Psoas muscle (tissue), 8 donors: ENCODE results near the gene TLCD3B. TPM values are rescaled to one million over a fixed set of nuclear protein-coding genes. Genes with fewer than 3 reads are reported as not detected.

ENCODE experiments used
- ATAC-seq, 4 donors: fragments of 200-7000 bp; cut with Tn5 transposase; one replicate each; pipeline ENCODE4 v1.9.1; 2020; ENCODE audit warnings: moderate library complexity in 3 of 4, mild to moderate bottlenecking in 2 of 4
- DNase-seq, 2 donors: peaks; one replicate each; pipeline ENCODE4 v3.0.0-alpha.2; 2020
- H3K27ac ChIP-seq: fragments of 200-600 bp; one replicate; pipeline ENCODE4 v1.8.0; 2022
- H3K27me3 ChIP-seq, 3 donors: fragments of 200-600 bp in 1 of 3; one replicate each; pipeline versions ENCODE4 v1.6.1 to v1.8.0; 2013 to 2022; ENCODE audit warnings: low read length in 2 of 3, mild to moderate bottlenecking in 2 of 3, moderate library complexity in 1 of 3; ENCODE audit not compliant: insufficient read depth in 3 of 3
- H3K36me3 ChIP-seq, 2 donors: fragments of 200-600 bp in 1 of 2; one replicate each; pipeline versions ENCODE4 v1.6.1 to v1.8.0; 2013 to 2022; ENCODE audit warnings: low read depth in 1 of 2, mild to moderate bottlenecking in 1 of 2, moderate library complexity in 1 of 2; ENCODE audit not compliant: insufficient read depth in 1 of 2
- H3K4me1 ChIP-seq: fragments of 200-600 bp; one replicate; pipeline ENCODE4 v1.8.0; 2022
- H3K4me3 ChIP-seq: fragments of 200-600 bp; one replicate; pipeline ENCODE4 v1.8.0; 2022; ENCODE audit warnings: mild to moderate bottlenecking
- H3K9me3 ChIP-seq: fragments of 200-600 bp; one replicate; pipeline ENCODE4 v1.8.0; 2022
- CTCF ChIP-seq: fragments of 200-600 bp; IDR thresholded peaks from one replicate; pipeline ENCODE4 v1.8.0; 2022; ENCODE audit warnings: antibody characterized with exemption
- WGBS, 3 donors: extraction: QIAGEN DNeasy Blood & Tissue Kit; methylation state at CpG; one replicate each; pipeline versions ENCODE4 v1.1.6 to v1.1.7; 2013; 5-methylcytosine and 5-hydroxymethylcytosine counted together
- intact Hi-C, 2 donors: fragments of 100-400 bp; cut with DNase I; formaldehyde crosslinking; loops; one replicate each; pipeline versions ENCODE4 v1.11.0 to v1.14.2; 2022
- polyA plus RNA-seq, 3 donors: library from polyadenylated mRNA; stranded (reverse); fragments of 200-250 nt; gene quantifications; one replicate each; pipeline ENCODE4 v1.2.3, GENCODE V29; 2013
- total RNA-seq, 4 donors: library from RNA; stranded (reverse); fragmentation: NEBNext Ultra II Directional in 2 of 4; extraction: Animal tissue kit (Norgen Biotek cat#: 25700) in 2 of 4; gene quantifications; one replicate each; pipeline versions ENCODE4 v1.2.1 to v1.2.4, GENCODE V29; 2021 to 2023
- donor health status: healthy with polysubstance abuse.
- donor health status: DM: no; HTN: no; CAD: no; lungs with moderate emphysema.
- donor health status: Bipolar disorder and iron deficiency.
- donor health status: healthy.
- donor health status: DM: yes; HTN: yes; CAD: no.
- donor health status: DM: no; HTN: no; CAD: no.
- donor health status: DM: no; HTN: no; CAD: no.
- donor health status: DM: yes; HTN: yes; CAD: no.

The TLCD3B gene
- total and polyA plus RNA-seq, 7 donors = 0.13 to 1.9 (median 0.22) TPM

- H3K4me3 ChIP-seq = no peak overlapping the region
- no peak overlapping the region for H3K27ac ChIP-seq
- WGBS, 3 donors = 50 to 54% (median 51%) methylated on average over 33 to 35 of the region's 35 CpGs
- TF ChIP-seq CTCF = peak; percentile 83
- intact Hi-C loops = loop anchor here (5.0 kb wide), 1 partner anchor 143 kb away; the partner anchor contains the start of gene CDIPT (in 2 of the 2)
- peak; percentile 67 to 85 (median 73) for ATAC-seq
- DNase-seq = peak in 1 of 2 donors; percentile 72
- H3K9me3 ChIP-seq = no peaks in the 10 kb centered on the region
- peaks cover 0 to 17% of the 10 kb centered on the region in 2 donors for H3K36me3 ChIP-seq
- H3K27me3 ChIP-seq = peaks cover 0 to 15% (median 6%) of the 10 kb centered on the region in 3 donors
- no peaks in the 10 kb centered on the region for H3K4me1 ChIP-seq
These were observed 25.6 kb downstream of the TLCD3B start for GRCh38 chr16:30005341-30006094.

- Histone ChIP-seq H3K27me3 (peaks cover 0 to 8% (median 0%) of the 10 kb centered on the region in 3 donors), H3K4me1 (no peaks in the 10 kb centered on the region), H3K4me3 (no peak overlapping the region), H3K9me3 (no peaks in the 10 kb centered on the region), H3K36me3 (peaks cover 0 to 24% of the 10 kb centered on the region in 2 donors), H3K27ac (no peak overlapping the region)
- no peak for DNase-seq
- no peak for TF ChIP-seq CTCF
- ATAC-seq = peak in 3 of 4 donors; percentile 13 to 32 (median 22)
- intact Hi-C loops = loop anchor here (5.0 kb wide), 4 partner anchors 48 to 303 kb away; partner anchors contain the start of genes CDIPT (in 2 of the 2) and KIF22 (in 1 of the 2)
- WGBS, 3 donors = 31 to 51% (median 42%) methylated on average over 4 to 11 of the region's 11 CpGs
These were observed 26.2 kb downstream of the TLCD3B start for GRCh38 chr16:30004811-30005242.

- DNase-seq (peak in 1 of 2 donors; percentile 52), ATAC-seq (peak in 1 of 4 donors; percentile 7)
- no peak overlapping the region for H3K4me3 ChIP-seq
- WGBS, 3 donors = 77 to 79% (median 78%) methylated on average over 19 of the region's 19 CpGs
- no peaks in the 10 kb centered on the region for H3K4me1 ChIP-seq
- H3K36me3 ChIP-seq = peaks cover 0 to 28% of the 10 kb centered on the region in 2 donors
- no peak overlapping the region for H3K27ac ChIP-seq
- peaks cover 0 to 4% (median 0%) of the 10 kb centered on the region in 3 donors for H3K27me3 ChIP-seq
- TF ChIP-seq CTCF = no peak
- H3K9me3 ChIP-seq = no peaks in the 10 kb centered on the region
- intact Hi-C loops = loop anchor here (5.0 kb wide), 3 partner anchors 47 to 302 kb away; partner anchors contain the start of gene KIF22 (in 1 of the 2)
These were observed 26.7 kb downstream of the TLCD3B start for GRCh38 chr16:30004424-30004776.

GRCh38 chr16:30003670-30004423 is 27.2 kb downstream of the TLCD3B start:
- 84 to 86% (median 85%) methylated on average over 17 of the region's 17 CpGs for WGBS, 3 donors
- Histone ChIP-seq H3K27me3 (no peaks in the 10 kb centered on the region), H3K4me3 (no peak overlapping the region), H3K27ac (no peak overlapping the region), H3K9me3 (no peaks in the 10 kb centered on the region), H3K4me1 (no peaks in the 10 kb centered on the region), H3K36me3 (peaks cover 0 to 34% of the 10 kb centered on the region in 2 donors)
- ATAC-seq (no peak), DNase-seq (peak in 1 of 2 donors; percentile 42)
- intact Hi-C loops = loop anchor here (5.0 kb wide), 3 partner anchors 47 to 302 kb away; partner anchors contain the start of gene KIF22 (in 1 of the 2)
- TF ChIP-seq CTCF = no peak
